ENCODE results near the gene SDE2.
"Not testable (repeated sequence)": the region's sequence is repeated elsewhere in the genome, so short reads cannot be mapped to it uniquely, and the experiment has no call there.

The SDE2 gene

GRCh38 chr1:225999227-225999911, at the start of gene SDE2:
Gene SDE2 (minus strand): TSS chr1:225999343. CDS start chr1:225999312, 31 bp downstream.
- peak; percentile 100 for DNase-seq (ENCODE audit: low read depth)

GRCh38 chr1:226048886-226049285, 49.7 kb upstream of the SDE2 start:
- DNase-seq (ENCODE audit: low read depth): no peak

- DNase-seq (ENCODE audit: low read depth): no peak
These were observed 48.4 kb upstream of the SDE2 start for GRCh38 chr1:226047495-226047894.

GRCh38 chr1:226046240-226046639, 47.1 kb upstream of the SDE2 start:
- DNase-seq (ENCODE audit: low read depth): no peak

GRCh38 chr1:226044514-226045101, 45.5 kb upstream of the SDE2 start:
- DNase-seq (ENCODE audit: low read depth): no peak

GRCh38 chr1:226041419-226041818, 42.3 kb upstream of the SDE2 start:
- no peak for DNase-seq (ENCODE audit: low read depth)

GRCh38 chr1:226038661-226039060, 39.5 kb upstream of the SDE2 start:
- DNase-seq (ENCODE audit: low read depth): no peak

GRCh38 chr1:226035915-226036314, 36.8 kb upstream of the SDE2 start:
- no peak for DNase-seq (ENCODE audit: low read depth)

- peak; percentile 34 for DNase-seq (ENCODE audit: low read depth)
These were observed 35.3 kb upstream of the SDE2 start for GRCh38 chr1:226034482-226034881.

- no peak for DNase-seq (ENCODE audit: low read depth)
These were observed 34.8 kb upstream of the SDE2 start for GRCh38 chr1:226033991-226034390.

- DNase-seq (ENCODE audit: low read depth): no peak
These were observed 34.4 kb upstream of the SDE2 start for GRCh38 chr1:226033582-226033981.

- DNase-seq (ENCODE audit: low read depth): no peak
These were observed 30.6 kb upstream of the SDE2 start for GRCh38 chr1:226029568-226030225.

GRCh38 chr1:226029093-226029496, 30.0 kb upstream of the SDE2 start:
- DNase-seq (ENCODE audit: low read depth): no peak

GRCh38 chr1:226027538-226028217, 28.5 kb upstream of the SDE2 start:
- no peak for DNase-seq (ENCODE audit: low read depth)

- DNase-seq (ENCODE audit: low read depth): no peak
These were observed 27.7 kb upstream of the SDE2 start for GRCh38 chr1:226026833-226027232.

- DNase-seq (ENCODE audit: low read depth): no peak
These were observed 24.6 kb upstream of the SDE2 start for GRCh38 chr1:226023735-226024134.

- no peak for DNase-seq (ENCODE audit: low read depth)
These were observed 22.7 kb upstream of the SDE2 start for GRCh38 chr1:226021801-226022200.

GRCh38 chr1:226021401-226021800, 22.3 kb upstream of the SDE2 start:
- DNase-seq (ENCODE audit: low read depth): no peak

- DNase-seq (ENCODE audit: low read depth): no peak
These were observed 20.4 kb upstream of the SDE2 start for GRCh38 chr1:226019572-226019971.

GRCh38 chr1:226017070-226017469, 17.9 kb upstream of the SDE2 start:
- DNase-seq (ENCODE audit: low read depth): no peak

GRCh38 chr1:226009650-226010044, 10.5 kb upstream of the SDE2 start:
- no peak for DNase-seq (ENCODE audit: low read depth)

- DNase-seq (ENCODE audit: low read depth): not testable (repeated sequence)
These were observed 8.2 kb upstream of the SDE2 start for GRCh38 chr1:226007126-226007892.
